ENCODE results near the gene FAF1.
"Not testable (repeated sequence)": the region's sequence is repeated elsewhere in the genome, so short reads cannot be mapped to it uniquely, and the experiment has no call there.

FAF1 gene

DNA sequence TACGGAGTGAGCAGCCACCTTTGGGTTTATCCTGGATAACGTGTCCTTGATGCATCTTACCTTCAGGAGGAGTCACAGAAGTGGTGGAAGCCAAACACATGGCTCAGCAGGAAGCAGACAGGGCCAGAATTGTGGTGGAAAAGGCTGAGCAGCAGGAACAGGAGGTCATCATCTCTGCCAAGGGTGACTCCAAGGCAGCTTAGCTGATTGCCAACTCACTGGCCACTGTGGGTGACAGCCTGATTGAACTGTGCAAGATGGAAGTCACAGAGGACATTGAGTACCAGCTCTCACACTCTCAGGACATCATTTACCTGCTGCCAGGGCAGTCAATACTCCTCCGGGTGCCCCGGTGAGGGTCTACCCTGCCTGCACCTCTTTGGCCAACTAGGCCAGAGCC lies 179.3 kb downstream of the FAF1 start:
- no peak for DNase-seq (ENCODE audit: low read depth in 3 of 3, low spot score in 1 of 3)

DNA sequence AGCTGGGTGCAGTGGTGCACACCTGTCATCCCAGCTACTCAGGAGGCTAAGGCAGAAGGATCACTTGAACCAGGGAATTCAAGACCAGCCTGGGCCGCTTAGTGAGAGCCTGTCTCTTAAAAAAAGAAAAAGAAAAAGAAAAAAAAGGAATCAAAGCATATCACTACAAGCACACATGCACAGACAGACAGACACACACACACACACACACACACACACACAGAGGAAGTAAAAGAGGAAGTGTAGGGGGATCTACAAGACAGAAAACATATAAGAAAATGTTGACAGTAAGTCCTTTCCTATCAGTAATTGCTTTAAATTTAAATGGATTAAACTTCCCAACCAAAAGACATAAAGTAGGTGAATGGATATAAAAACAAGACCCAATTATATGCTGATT lies 180.3 kb downstream of the FAF1 start:
- no peak for DNase-seq (ENCODE audit: low read depth in 3 of 3, low spot score in 1 of 3)

DNA sequence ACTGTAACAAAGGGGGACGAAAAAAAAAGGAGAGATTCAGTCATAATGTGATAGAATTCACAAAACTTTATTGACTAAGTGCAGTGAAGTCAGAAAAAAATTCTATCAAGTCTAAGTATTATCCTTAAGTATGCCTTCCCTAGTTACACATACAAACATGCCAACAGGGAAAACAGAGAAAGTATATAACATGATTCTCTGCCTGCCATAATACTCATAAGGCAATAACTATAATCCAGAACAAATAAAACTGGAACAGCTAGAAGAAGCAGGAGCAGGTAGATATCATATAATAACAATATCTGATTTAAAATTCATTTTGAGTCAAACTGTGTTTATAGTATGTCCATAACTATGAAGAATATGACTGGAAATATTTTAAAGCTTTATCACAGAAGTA lies 184.3 kb downstream of the FAF1 start:
- DNase-seq (ENCODE audit: low read depth in 3 of 3, low spot score in 1 of 3), result no peak

DNA sequence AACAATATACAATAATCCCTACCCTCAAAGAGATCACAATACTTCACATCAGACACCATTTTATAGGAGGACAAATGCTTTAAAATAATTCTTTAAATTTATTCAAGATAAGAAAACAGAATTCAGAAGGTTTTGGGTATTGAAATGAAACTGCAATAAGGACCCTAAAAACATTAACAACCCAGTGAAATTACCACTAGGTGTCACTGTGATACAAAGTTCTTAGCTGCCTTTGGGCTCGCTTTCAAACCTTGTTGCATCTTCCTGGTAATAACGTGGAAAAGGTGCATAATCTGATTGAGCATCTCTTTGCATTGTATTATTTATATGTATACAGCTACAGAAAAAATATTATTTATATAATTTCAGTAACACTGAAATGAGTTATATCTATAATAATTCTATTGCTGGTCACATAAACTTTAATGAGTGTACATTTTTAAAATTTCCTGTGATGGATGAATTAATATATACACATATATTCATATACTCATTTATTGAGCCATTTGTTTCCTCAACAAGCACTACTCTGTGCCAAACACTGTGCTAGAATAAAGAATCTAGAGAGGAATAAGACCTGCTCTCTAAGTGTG lies 185.2 kb downstream of the FAF1 start:
- DNase-seq (ENCODE audit: low read depth in 3 of 3, low spot score in 1 of 3), result no peak

DNA sequence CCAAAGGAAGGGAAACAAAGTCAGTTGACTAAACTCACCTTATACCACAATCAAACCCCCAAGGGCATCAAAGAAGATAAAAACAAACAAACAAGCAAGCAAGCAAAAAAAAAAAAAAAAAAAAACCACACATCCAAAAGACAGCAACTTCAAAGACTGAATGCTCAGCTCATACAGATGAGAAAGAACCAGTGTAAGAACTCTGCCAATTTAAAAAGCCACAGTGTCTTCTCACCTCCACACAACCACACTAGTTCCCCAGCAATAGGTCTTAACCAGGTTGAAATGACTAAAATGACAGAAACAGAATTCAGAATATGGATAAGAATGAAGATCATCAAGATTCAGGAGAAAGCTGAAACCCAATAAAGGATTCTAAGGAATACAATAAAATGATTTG lies 193.4 kb downstream of the FAF1 start:
- no peak for DNase-seq (ENCODE audit: low read depth in 3 of 3, low spot score in 1 of 3)

DNA sequence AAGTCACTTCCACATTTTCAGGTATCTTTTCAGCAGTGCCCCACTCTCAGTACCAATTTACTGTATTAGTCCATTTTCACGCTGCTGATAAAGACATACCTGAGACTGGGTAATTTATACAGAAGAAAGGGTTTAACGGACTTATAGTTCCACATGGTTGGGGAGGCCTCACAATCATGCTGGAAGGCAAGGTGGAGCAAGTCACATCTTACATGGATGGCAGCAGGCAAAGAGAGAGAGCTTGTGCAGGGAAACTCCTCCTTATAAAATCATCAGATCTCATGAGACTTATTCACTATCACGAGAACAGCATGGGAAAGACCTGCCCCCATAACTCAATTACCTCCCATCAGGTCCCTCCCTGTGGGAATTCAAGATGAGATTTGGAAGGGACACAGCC lies 203.5 kb downstream of the FAF1 start:
- DNase-seq (ENCODE audit: low read depth in 3 of 3, low spot score in 1 of 3), result not testable (repeated sequence)

DNA sequence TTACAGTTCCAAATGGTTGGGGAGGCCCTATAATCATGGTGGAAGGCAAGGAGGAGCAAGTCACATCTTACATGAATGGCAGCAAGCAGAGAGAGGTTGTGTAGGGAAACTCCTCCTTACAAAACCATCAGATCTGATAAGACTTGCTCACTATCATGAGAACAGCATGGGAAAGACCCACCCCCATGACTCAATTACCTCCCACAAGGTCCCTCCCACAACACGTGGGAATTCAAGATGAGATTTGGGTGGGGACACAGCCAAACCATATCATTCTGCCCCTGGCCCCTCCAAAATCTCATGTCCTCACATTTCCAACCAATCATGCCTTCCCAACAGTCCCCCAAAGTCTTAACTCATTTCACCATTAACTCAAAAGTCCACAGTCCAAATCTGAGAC lies 205.3 kb downstream of the FAF1 start:
- not testable (repeated sequence) for DNase-seq (ENCODE audit: low read depth in 3 of 3, low spot score in 1 of 3)

DNA sequence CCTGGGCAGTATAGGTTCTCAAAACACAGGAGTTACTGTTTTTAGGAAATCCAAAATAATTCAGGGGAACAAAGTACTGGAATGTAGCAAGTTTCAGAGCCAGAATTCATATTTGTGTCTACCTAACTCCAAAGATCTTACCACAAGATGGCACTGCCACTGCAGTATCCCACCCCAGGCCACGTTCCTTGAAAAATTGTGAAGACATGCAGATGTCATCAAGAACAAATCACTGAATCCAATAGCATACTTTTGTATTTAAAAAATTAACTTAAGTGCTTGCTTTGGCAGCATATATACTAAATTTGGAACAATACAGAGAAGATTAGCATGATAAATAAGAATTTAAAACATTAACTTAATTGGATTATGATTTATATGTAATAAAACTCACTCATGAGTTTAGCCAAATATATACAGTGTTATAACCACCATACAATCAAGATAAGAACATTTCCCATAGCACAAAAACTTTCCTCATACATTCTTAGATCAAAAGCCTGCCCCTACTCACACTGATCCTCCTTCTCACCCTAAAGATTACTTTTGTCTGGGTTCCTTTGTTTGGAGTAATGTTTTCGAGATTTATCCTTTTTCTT lies 209.9 kb downstream of the FAF1 start:
- no peak for DNase-seq (ENCODE audit: low read depth in 3 of 3, low spot score in 1 of 3)

DNA sequence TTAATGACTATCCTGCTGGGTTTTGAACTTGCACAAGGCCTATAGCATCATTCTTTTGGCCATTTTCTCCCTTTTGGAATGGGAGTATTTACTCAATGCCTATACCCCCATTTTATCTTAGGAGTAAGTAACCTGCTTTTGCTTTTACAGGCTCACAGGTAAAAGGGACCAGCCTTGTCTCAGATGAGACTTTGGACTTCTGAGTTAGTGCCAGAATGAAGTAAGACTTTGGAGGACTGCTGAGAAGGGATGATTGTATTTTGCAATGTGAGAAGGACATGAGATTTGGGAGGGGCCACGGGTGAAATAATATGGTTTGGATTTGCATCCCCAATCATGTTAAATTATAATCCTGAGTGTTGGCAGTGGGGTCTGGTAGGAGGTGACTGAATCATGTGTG lies 212.7 kb downstream of the FAF1 start:
- DNase-seq (ENCODE audit: low read depth in 3 of 3, low spot score in 1 of 3), result no peak

DNA sequence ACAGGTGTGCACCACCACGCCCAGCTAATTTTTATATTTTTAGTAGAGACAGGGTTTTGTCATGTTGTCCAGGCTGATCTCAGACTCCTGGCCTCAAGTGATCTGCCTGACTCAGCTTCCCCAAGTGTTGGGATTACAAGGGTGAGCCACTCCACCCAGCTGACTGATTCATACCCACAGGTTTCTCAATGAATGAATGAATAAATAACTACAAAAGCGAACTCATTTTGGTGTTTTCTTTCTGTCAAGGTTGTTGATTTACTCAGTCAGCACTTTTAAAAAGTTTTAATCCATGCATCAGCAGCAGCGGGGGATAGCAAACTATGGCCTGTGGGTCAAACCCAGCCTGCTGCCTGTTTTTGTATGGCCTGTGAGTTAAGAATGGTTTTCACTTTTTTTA lies 217.5 kb downstream of the FAF1 start:
- no peak for DNase-seq (ENCODE audit: low read depth in 3 of 3, low spot score in 1 of 3)

DNA sequence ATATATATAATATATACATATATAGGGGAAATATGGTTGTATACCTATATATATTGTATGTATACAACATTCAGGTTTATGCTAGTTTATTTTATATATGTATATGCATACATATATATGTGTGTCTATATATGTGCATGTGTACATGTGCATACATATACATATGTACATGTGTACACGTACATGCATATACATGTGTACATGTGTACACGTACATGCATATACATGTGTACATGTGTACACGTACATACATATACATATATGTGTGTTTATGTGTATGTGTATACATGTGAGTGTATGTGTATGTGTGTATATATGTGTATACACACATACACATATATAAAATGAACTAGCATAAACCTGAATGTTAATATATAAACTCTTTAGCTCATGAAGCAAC lies 220.9 kb downstream of the FAF1 start:
- no peak for DNase-seq (ENCODE audit: low read depth in 3 of 3, low spot score in 1 of 3)

DNA sequence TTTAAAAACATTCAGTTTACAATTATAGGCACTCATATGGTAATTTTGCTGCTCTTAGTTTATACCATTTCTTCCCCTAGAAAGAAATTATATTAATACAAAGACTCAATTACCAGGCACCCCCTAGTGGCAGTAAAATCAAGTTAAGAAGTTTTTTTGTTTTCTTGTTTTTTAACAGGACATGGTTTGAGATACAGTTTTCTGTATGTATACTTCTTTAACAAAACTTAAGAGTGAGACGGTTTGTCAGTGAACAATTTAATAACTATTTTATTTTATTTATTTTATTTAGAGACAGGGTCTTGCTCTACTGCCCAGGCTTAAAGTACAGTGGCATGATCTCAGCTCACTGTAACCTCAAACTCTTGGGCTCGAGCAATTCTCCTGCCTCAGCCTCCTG lies 224.6 kb downstream of the FAF1 start:
- no peak for DNase-seq (ENCODE audit: low read depth in 3 of 3, low spot score in 1 of 3)

DNA sequence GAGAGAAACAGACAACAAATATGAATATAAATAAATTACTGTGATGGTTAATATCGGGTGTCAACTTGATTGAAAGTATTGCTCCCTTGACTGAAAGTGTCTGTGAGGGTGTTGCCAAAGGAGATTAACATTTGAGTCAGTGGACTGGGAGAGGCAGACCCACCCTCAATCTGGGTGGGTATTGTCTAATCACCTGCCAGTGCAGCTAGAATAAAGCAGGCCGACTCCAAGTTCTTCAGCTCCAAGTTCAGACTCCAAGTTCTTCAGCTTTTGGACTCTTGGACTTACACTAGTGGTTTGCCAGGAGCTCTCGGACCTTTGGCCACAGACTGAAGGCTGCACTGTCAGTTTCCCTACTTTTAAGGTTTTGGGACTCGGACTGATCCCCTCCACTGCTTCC lies 232.5 kb downstream of the FAF1 start:
- DNase-seq (ENCODE audit: low read depth in 3 of 3, low spot score in 1 of 3), result not testable (repeated sequence)

DNA sequence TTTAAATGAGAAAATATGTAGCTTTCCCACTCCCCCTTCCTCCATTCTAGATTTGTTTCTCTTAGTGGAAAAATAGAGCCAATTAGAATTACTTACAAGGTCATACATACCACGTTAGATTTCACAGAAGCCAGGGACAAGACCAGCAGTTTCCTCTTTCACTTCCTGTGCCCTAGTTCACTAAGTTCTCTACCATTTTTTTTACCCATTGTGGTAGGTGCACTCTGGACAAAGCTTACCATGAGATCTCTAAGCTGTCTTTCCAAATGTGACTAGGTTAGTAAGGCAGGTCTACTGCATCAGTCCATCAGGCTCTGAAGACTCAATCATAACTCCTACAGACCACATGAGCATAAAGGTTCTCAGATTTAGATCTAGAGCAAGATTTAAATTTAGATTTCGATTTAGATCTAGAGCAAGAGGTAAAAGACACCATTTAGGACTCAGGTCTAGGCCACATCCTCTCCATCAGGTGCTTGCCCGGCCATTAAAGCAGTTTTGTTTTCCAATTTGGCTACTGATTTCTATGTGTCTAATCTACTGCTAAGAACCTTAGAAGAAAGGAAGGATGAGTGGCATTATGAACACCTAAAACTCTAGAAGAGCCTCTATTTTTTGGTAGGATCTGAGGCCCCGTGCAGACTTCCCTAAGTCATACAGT lies 235.3 kb downstream of the FAF1 start:
- no peak for DNase-seq (ENCODE audit: low read depth in 3 of 3, low spot score in 1 of 3)

DNA sequence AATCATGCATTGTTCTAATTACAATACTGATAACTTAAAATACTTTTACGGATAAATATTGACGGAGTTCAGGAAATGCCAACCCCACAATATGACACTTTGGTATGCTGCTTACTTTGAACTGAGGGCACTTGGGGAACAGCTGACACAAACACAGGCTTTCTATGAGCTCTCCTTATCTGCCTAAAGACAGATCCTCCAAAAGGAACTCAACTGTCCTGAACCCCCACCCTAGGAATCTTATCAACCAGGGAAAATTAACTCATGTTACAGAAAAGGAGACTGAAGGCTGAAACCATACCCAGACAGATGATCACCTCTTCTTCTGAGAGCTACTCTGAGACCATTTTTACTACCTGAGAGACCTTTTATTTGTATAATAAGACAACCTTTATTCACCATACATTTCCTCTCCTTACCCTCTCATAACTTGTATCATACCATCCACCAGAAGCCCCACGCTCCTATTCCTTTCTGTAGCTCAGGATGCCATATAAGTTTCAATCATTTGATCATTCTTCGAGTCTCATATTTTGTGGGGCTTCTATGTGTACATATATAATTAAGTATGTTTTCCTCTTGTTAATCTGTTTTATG lies 239.5 kb downstream of the FAF1 start:
- no peak for DNase-seq (ENCODE audit: low read depth in 3 of 3, low spot score in 1 of 3)

DNA sequence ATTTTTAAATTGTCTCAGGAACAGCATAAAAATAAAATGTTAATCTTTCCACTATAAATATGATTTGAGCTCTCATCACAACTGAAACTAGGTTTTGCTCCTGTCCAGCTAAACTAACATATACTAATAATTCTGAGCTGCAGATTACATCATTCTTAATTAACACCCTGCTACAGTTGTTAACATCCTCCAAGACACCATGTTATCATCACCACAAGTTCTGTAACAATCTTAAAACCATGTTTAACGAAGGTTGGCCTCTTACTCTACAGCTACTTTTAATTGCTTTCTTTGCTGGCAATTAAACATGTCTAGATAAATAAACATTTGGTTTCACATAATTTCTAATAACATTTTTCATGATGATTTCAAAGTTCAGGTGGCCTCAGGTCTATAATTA lies 240.9 kb downstream of the FAF1 start:
- DNase-seq (ENCODE audit: low read depth in 3 of 3, low spot score in 1 of 3), result no peak

DNA sequence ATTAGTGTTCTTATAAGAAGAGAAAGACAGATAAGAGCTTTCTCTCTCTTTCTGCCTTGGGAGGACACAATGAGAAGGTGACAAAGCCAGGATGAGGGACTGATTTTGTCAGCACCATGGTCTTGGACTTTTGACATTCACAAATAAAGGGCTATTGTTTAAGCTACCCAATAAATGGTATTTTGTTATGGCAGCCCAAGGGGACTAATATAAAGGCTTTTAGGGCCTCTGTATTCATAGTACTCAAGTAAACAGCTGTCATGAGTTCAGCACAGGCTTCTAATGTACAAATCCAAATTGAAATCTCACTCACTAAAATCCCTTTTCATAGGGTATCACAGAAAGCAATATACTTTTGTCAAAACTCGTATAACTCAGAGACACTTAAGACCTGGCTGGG lies 242.7 kb downstream of the FAF1 start:
- DNase-seq (ENCODE audit: low read depth in 3 of 3, low spot score in 1 of 3), result no peak

DNA sequence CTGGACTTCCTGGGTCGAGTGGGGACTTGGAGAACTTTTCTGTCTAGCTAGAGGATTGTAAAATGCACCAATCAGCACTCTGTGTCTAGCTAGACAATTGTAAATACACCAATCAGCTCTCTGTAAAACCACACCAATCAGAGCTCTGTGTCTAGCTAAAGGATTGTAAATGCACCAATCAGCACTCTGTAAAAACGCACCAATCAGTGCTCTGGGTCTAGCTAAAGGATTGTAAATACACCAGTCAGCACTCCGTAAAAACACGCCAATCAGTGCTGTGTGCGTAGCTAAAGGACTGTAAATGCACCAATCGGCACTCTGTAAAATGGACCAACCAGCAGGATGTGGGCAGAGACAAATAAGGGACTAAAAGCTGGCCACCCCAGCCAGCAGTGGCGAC lies 243.6 kb downstream of the FAF1 start:
- not testable (repeated sequence) for DNase-seq (ENCODE audit: low read depth in 3 of 3, low spot score in 1 of 3)

DNA sequence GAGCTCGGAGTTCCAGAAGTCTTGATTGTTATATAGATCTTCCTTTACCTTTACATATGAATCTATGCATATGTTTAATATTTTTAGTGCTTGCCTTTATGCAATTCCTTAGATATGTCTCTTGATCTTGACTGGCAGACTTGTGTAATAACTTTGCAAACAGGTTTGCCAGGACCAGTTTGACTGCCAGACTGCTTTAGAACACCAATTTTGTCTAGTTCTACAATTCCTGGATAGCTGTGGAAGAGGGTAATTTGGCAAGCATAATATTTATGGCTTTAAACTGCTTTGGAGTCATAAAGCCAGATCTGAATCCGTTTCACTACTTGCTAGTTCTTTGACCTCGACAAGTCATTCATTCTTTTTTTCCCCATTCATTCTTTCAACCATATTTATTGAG lies 250.0 kb downstream of the FAF1 start:
- no peak for DNase-seq (ENCODE audit: low read depth in 3 of 3, low spot score in 1 of 3)

DNA sequence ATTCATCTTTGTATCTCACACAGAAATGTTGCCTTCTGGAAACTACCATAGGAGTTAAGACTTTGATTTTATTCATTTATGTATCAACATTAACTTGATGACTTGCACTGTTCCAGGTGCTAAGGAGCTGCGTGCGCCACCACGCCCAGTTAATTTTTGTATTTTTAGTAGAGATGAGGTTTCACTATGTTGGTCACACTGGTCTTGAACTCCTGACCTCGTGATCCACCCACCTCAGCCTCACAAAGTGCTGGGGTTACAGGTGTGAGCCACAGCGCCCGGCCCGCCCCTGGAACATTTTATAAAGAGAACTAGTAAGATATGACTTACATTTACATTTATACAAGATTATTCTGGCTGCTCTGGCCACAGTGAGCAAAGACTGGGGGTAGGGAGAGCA lies 252.2 kb downstream of the FAF1 start:
- no peak for DNase-seq (ENCODE audit: low read depth in 3 of 3, low spot score in 1 of 3)

DNA sequence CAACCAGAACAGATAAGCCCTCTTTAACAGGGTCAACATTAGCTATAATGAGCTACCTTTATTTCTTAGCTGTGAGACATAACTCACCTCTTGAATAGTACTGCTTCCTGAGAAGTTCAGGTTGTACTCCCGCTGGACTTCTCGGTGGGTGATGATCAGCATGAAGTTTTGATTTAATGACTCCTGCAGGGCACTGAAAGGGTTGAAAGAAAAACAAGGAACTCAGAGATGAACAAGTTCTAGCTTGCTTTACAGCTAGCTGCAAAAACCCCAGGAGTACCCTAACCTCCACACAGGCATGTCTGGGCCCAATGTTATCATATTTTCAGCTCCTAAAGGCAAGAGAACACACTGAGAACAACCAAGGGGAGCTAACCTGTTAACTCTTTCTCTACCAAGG lies 254.4 kb downstream of the FAF1 start:
- DNase-seq (ENCODE audit: low read depth in 3 of 3, low spot score in 1 of 3), result no peak

DNA sequence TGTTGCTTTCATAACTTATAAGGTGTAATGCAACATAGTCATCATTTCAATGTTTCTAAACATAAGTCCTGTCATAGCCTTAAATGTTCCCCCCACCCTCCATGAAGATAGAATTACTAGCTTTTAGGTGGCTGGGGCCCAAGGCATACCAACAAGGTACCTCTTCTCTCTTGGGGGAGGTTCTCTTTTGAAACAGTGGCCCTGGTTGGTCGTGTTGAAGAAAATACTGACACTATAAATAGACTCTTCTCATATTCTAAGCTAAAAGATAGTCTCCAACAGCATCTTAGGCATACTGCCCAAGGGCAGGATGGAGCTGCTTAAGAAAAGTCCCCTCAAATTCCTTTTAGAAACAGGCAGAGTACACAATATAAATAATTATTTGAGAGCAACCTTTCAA lies 255.0 kb downstream of the FAF1 start:
- DNase-seq (ENCODE audit: low read depth in 3 of 3, low spot score in 1 of 3), result no peak

DNA sequence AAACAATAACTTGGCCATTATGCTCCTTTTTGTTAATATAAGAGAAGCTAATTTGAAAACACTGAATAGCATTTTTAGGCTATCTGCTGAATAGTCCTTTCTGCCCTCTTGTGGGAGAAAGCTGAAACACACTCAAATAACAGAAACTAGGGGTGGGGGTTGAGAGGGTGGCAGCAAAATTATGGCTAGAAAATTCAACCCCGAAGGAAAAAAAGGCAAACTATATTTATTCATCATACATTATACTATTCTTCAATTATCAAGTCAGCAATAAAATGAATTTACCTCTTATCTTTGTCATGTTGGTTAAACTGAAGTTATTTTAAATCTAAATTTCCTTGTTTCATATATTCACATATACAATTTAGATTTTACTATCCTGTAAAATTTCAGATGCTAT lies 255.9 kb downstream of the FAF1 start:
- no peak for DNase-seq (ENCODE audit: low read depth in 3 of 3, low spot score in 1 of 3)

Measured in stimulated activated CD4-positive, alpha-beta T cell treated with anti-CD3 and anti-CD28 coated beads, TNF-alpha, amount 100 ng/mL, for 1 hour (primary cell).